Muscle of leg (tissue), 11 donors: ENCODE data around the gene CYP2A6. TPM values are rescaled to one million over a fixed set of nuclear protein-coding genes. Genes with fewer than 3 reads are reported as not detected.
"Not testable (repeated sequence)": the region's sequence is repeated elsewhere in the genome, so short reads cannot be mapped to it uniquely, and the experiment has no call there.

Experiments
- DNase-seq: peaks from one replicate; pipeline ENCODE4 v3.0.0; 2013
- H3K27ac ChIP-seq: one replicate; pipeline ENCODE4 v1.5.1; 2013; ENCODE audit warnings: mild to moderate bottlenecking, low read length, control low read depth
- H3K27me3 ChIP-seq: one replicate; pipeline ENCODE4 v1.6.1; 2013; ENCODE audit warnings: low read length; ENCODE audit not compliant: control insufficient read depth, insufficient read depth
- H3K36me3 ChIP-seq: one replicate; pipeline ENCODE4 v1.6.1; 2013; ENCODE audit warnings: low read length; ENCODE audit not compliant: control insufficient read depth, insufficient read depth
- H3K4me1 ChIP-seq: one replicate; pipeline ENCODE4 v1.6.1; 2013; ENCODE audit warnings: low read length; ENCODE audit not compliant: control insufficient read depth, insufficient read depth
- H3K4me3 ChIP-seq: one replicate; pipeline ENCODE4 v1.5.1; 2013; ENCODE audit warnings: low read length, control low read depth
- H3K9me3 ChIP-seq: replicated peaks from 2 replicates; pipeline ENCODE4 v1.6.1; 2013; ENCODE audit warnings: low read depth, low read length; ENCODE audit not compliant: control insufficient read depth
- WGBS: methylation state at CpG from one replicate; pipeline ENCODE4 v1.1.5; 2013; ENCODE audit warnings: missing lambda C conversion rate; ENCODE audit not compliant: insufficient coverage; 5-methylcytosine and 5-hydroxymethylcytosine counted together
- polyA plus RNA-seq, 8 donors: library from polyadenylated mRNA; unstranded; fragments of 120-200 nt; gene quantifications; one replicate each; pipeline versions ENCODE4 v1.2.1 to v1.2.3, GENCODE V29; 2013; ENCODE audit warnings: inconsistent platforms in 1 of 8, low replicate concordance in 1 of 8; ENCODE audit not compliant: insufficient read length in 8 of 8, insufficient read depth in 1 of 8
- total RNA-seq: library from RNA; stranded (reverse); fragments of 120-200 nt; gene quantifications from one replicate; pipeline ENCODE4 v1.2.4, GENCODE V29; 2013

CYP2A6 gene
- total and polyA plus RNA-seq, 9 donors, result 0.12 TPM; not detected in 8

- Histone ChIP-seq H3K4me3 (no peak overlapping the region), H3K36me3 (peaks cover 4% of the 10 kb centered on the region), H3K4me1 (no peaks in the 10 kb centered on the region), H3K9me3 (no peaks in the 10 kb centered on the region), H3K27me3 (no peaks in the 10 kb centered on the region), H3K27ac (no peak overlapping the region)
- WGBS, result no CpG with 5 or more reads among the region's 7 CpGs
- DNase-seq, result peak; percentile 80
These were observed 18.5 kb downstream of the CYP2A6 start for GRCh38 chr19:40831502-40832430.

GRCh38 chr19:40830741-40831140, 19.5 kb downstream of the CYP2A6 start:
- DNase-seq, H3K9me3 ChIP-seq, H3K4me1 ChIP-seq, H3K27ac ChIP-seq, H3K4me3 ChIP-seq, H3K27me3 ChIP-seq, H3K36me3 ChIP-seq: not testable (repeated sequence)
- WGBS, result 90% methylated on average over 9 of the region's 16 CpGs

GRCh38 chr19:40829205-40829604, 21.0 kb downstream of the CYP2A6 start:
- no peaks in the 10 kb centered on the region for H3K27me3 ChIP-seq
- H3K4me3 ChIP-seq, result no peak overlapping the region
- H3K36me3 ChIP-seq, result peaks cover 6% of the 10 kb centered on the region
- no peak for DNase-seq
- H3K9me3 ChIP-seq, result no peaks in the 10 kb centered on the region
- no peak overlapping the region for H3K27ac ChIP-seq
- H3K4me1 ChIP-seq, result no peaks in the 10 kb centered on the region

GRCh38 chr19:40827386-40828247, 22.6 kb downstream of the CYP2A6 start:
- DNase-seq, result no peak
- H3K27me3 ChIP-seq, result no peaks in the 10 kb centered on the region
- WGBS, result 87% methylated on average over 14 of the region's 22 CpGs

GRCh38 chr19:40826699-40827385, 23.4 kb downstream of the CYP2A6 start:
- DNase-seq, H3K27ac ChIP-seq, H3K4me3 ChIP-seq, H3K36me3 ChIP-seq, H3K9me3 ChIP-seq, H3K4me1 ChIP-seq, H3K27me3 ChIP-seq: not testable (repeated sequence)
- 84% methylated on average over 20 of the region's 29 CpGs for WGBS

More at GRCh38 chr19:40827386-40828247, 22.6 kb downstream of the CYP2A6 start:
- peaks cover 6% of the 10 kb centered on the region for H3K36me3 ChIP-seq
- H3K9me3 ChIP-seq, result no peaks in the 10 kb centered on the region
- no peak overlapping the region for H3K27ac ChIP-seq
- no peak overlapping the region for H3K4me3 ChIP-seq
- no peaks in the 10 kb centered on the region for H3K4me1 ChIP-seq

GRCh38 chr19:40826312-40826698, 23.9 kb downstream of the CYP2A6 start:
- H3K36me3 ChIP-seq, H3K27me3 ChIP-seq, H3K4me3 ChIP-seq, H3K9me3 ChIP-seq, H3K4me1 ChIP-seq, DNase-seq, H3K27ac ChIP-seq: not testable (repeated sequence)
- 91% methylated on average over 6 of the region's 14 CpGs for WGBS

- H3K27ac ChIP-seq, H3K4me3 ChIP-seq, H3K4me1 ChIP-seq, H3K36me3 ChIP-seq, H3K27me3 ChIP-seq, DNase-seq, H3K9me3 ChIP-seq: not testable (repeated sequence)
- no CpG with 5 or more reads among the region's 6 CpGs for WGBS
These were observed 24.7 kb downstream of the CYP2A6 start for GRCh38 chr19:40825460-40826095.

GRCh38 chr19:40824916-40825315, 25.3 kb downstream of the CYP2A6 start:
- H3K27me3 ChIP-seq, DNase-seq, H3K27ac ChIP-seq, H3K9me3 ChIP-seq, H3K4me1 ChIP-seq, H3K4me3 ChIP-seq, H3K36me3 ChIP-seq: not testable (repeated sequence)
- 86% methylated on average over 8 of the region's 16 CpGs for WGBS

- H3K9me3 ChIP-seq, H3K4me3 ChIP-seq, H3K27ac ChIP-seq, H3K27me3 ChIP-seq, H3K36me3 ChIP-seq: not testable (repeated sequence)
- peak; percentile 16 for DNase-seq
- 50% methylated on average over 2 of the region's 9 CpGs for WGBS
- peaks cover 11% of the 10 kb centered on the region for H3K4me1 ChIP-seq
These were observed 27.3 kb downstream of the CYP2A6 start for GRCh38 chr19:40822704-40823553.
